ENCODE data around the gene SYNGR4.

The SYNGR4 gene

DNA sequence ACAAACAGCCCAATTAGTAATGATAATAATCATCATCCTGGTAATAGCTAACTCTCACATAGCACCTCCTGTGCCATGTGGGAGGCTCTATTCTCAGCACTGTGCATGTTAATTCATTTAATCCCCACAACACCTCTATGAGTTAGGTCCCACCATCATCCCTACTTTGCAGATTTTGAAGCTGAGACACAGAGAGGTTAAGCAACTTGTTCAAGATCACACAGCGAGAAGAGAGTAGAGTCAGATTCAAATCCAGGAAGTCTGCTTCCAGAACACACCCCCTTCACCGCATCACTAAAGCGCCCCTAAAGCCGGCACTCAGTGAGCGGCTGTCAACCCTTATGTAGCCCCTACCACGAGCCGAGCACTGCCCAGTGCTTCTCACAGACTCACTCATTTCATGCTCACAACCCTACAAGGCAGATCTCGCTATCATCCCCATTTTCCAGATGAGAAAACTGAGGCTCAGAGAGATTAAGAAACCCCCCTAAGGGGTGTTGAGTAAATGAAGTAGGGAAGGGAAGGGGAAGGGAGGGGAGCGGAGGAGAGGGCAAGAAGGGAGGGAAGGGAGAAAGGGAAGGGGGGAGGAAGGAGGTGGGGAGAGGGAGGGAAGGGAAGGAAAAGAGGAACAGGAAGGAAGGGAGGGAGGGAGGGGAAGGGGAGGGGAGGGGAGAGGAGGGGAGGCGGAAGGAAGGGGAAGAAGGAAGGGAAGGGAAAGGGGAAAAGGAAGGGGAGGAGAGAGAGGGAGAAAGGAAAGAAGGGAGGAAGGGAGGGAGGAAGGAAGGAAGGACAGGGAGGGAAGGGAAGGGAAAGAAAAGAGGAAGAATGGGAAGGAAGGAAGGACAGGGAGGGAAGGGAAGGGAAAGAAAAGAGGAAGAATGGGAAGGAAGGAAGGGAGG, 22.4 kb upstream of the SYNGR4 start:
- no peak for DNase-seq

DNA sequence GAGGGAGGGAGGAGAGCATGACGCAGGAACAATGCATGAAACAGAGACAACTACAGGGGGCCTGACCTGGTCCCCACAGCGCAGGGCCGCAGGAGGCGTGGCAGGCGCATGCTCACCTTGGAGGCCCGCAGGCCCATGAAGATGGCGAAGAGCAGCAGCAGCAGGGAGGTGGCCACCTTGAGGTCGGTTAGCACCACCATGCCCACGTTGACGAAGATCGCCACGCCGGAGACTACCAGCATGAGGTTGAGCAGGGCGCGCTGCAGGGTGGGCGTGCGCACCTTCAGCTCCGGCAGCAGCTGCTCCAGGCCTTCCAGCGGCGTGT, 21.8 kb upstream of the SYNGR4 start:
- no peak for DNase-seq

DNA sequence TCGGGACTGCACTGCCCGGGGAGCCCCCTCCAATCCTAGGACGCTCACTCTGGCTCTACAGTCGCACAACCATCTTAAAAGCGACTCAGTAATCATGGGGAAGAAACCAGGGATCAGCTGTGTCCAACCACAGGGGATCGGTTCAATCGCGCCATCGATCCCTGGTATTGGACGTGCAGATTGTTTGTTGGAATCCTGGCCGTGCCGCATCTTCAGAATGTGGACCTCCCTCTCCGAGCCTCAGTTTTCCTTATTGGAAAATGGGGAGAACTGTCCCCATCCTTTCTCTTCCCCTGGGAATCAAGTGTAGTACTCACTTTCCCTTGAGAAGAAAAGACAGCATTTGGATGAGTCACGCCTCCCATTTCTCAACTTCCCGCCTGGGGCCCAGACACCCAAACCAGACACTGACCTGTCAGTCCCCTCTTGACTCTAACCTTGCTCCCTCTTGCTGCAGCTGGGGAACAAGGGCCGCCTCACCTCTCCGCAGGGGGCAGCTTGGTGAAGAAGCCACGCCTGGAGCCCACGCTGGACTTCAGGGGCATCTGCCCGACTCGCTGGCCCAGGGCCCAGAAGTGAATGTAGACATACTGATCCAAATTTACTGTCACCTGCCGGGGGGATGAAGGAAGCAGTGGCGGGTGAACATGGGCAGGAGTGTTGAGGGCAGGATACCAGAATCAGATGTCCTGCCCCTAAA, 21.2 kb upstream of the SYNGR4 start:
- no peak for DNase-seq

DNA sequence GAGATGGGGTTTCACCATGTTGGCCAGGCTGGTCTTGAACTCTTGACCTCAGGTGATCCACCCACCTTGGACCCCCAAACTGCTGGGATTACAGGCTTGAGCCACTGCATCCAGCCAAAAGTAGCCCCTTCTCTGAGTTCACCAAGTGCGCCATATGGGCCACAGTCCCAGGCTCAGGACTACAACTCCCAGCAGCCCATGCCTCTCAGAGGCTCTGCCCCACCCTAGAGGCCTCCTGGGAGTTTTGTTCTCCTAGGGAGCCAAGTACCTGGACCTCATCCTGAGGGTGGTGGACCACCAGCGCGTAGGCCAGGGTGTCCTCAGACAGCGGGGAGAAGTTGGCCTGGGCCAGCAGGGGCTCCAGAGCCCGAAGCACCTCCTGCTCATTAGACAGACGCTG, 19.3 kb upstream of the SYNGR4 start:
- DNase-seq: no peak

DNA sequence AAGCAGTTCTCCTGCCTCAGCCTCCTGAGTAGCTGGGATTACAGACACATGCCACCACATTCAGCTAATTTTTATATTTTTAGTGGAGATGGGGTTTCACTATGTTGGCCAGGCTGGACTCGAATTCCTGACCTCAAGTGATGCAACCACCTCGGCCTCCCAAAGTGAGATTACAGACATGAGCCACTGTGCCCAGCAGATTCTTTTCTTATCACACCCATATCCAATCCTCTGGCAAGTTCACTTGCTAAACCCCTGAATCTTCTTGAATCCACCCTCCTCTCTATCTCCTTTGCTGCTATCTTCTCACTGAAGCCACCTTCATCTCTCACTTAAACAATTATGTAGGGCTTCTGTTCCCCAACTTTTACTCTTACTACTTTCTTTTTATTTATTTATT, 18.0 kb upstream of the SYNGR4 start:
- no peak for DNase-seq

DNA sequence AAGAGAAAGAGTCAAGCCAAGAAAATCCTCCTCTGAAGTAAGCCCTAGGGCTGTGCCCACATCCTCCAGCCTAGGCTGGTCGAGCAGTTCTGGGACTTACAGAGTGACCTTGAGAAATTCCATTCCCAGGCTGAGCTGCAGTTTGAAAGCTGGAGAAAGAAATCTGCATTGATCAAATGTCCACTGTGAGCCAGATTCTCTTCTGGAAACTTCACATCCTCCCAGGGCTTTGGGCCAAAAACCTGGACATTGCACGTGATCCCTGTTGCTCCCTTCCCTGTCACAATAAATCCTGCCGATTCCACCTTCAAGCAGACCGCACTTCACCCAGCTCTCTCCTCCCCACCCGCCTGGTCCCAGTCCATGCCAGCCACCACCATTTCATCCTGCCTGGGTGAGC, 16.1 kb upstream of the SYNGR4 start:
- DNase-seq: no peak

DNA sequence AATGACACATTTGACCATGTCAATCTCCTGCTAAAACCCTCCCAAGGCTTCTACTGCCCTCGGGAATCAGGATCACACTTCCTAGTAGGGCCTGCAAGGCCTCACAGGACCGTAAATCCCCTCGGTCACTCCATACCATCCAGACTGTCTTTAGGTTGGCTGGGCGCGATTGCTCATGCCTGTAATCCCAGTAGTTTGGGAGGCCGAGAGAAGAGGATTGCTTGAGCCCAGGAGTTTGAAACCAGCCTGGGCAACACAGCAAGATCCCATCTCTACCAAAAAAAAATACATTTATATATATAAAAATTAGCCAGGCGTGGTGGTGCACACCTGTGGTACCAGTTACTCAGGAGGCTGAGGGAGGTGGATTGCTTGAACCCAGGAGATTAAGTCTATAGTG, 15.4 kb upstream of the SYNGR4 start:
- no peak for DNase-seq

DNA sequence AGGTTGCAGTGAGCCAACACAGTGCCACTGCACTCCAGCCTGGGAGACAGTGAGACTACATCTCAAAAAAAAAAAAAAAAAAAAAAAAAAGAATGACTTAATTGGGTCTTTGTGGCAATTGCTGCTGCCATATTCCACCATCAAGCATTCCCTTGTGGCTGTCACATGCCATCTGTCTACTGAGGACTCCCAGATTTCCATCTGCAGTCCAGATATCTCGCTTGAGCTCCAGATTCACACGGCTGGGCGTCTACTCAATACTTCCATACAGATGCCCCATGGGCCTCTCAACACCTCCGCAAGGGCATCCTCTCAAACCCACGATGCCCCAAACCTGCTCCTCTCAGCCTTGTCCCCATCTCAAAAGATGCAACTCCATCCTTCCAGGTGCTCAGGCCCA, 13.3 kb upstream of the SYNGR4 start:
- no peak for DNase-seq

DNA sequence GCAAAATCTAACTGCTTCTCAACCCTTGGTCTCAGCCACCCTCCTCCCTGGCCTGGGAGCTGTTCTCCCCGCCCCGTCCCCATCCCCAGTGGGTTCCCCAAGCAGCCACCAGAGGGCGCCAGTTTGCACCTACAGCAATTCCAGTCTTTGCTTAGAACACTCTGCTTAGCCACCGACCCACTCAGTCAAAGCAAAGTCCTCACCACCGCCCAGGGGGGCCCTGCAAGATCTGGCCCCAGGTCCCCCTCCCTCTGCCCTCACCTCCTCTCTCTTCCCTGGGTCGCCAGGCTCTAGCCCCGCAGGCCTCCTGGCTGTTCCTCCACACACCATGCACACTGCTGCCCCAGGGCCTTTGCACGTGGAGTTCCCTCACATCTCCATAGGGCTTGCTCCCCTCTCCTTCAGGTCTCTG, 12.8 kb upstream of the SYNGR4 start:
- peak; percentile 50 for DNase-seq

DNA sequence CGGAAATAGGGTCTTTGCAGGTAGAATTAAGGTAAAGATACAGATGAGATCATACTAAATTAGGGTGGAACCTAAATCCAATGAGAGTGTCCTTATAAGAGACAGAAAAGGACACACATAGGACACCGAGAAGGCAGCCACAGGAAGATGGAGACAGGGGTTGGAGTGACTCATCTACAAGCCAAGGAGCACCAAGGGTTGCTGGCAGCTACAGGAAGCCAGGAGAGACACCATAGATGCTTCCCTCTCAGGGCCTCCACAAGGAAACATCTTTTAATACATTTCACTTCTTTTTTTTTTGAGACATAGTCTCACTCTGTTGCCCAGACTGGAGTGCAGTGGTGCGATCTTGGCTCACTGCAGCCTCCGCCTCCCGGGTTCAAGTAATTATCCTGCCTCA, 10.5 kb upstream of the SYNGR4 start:
- no peak for DNase-seq

DNA sequence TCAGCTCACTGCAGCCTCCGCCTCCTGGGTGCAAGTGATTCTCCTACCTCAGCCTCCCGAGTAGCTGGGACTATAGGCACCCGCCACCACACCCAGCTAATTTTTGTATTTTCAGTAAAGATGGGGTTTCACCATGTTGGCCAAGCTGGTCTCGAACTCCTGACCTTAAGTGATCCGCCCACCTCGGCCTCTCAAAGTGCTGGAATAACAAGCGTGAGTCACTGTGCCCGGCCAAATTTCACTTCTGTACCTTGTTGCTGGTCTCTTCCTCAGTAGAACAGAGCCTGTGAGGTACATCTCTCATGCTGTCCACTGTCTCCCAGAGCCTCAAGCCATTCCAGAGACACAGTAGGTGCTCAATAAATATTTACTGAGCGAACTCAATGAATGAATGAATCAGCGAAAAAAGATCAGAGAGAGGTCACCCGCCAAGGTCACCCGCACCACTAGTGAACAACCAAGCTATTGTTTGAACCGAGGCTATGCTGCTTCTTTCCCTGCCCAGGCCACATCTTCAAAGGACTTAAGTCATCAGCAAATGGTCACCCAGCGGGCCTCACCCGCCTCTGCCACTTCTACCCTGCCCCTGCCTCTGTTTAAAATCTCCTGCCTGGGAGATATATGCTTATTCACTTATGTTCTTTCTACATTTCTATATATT, 9.7 kb upstream of the SYNGR4 start:
- DNase-seq: no peak

DNA sequence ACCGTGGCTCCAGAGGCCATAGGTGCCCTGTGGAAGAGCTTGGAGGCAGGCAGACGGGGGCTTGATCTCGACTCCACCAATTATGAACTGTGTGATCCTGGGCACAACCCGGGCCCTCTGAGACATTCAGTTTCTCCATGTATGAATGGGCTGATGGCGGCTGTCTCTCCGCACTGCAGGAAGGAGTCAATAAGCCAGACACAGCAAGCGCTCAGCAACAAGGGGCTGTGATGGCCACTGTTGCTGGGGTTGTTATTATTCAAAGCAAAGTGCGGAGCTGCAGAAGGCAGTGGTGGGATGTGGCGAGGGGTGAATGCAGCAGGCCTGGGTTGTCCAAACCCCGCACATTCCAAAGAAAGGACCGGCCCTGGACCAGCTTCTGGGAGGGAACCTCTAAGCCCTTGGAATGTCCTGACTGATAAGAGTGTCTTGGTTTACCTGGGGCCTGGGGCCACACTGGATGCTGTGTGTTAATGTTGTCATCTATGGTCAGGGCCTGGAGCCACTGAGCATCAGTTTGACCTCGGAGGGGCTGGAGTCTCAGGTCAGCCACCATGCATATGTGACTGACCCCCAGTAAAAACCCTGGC, 8.7 kb upstream of the SYNGR4 start:
- DNase-seq: no peak

DNA sequence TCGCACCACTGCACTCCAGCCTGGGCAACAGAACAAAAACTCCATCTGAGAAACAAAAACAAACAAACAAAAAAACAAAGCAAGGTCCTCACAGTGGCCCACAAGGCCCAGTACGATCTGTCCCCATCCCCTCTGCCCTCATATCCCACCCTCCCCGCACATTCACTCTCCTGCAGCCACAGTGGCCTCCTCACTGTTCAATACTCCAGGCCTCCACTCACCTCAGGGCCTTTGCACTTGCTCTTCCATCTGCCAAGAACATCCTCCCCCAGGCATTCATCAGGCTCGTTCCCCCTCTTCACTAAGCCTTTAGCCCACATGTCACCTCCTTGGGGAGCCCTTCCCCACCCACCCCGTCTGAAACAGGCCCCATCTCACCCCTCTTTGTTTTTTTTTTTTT, 5.0 kb upstream of the SYNGR4 start:
- no peak for DNase-seq

DNA sequence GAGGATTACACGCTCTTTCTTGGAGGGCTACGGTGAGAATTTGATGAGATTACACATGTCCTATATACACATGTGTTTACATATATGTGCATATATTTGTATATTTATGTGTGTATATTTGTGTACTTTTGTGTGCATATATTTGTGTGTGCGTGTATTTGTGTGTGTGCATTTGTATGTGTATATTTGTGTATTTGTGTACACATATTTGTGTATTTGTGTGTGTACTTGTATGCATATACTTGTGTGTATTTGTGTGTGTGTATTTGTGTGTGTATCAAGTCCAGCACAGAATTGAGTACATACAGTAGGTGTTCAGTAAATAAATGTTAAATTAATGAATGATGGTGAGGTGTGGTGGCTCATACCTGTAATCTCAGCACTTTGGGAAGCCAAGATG, 2.3 kb upstream of the SYNGR4 start:
- no peak for DNase-seq

DNA sequence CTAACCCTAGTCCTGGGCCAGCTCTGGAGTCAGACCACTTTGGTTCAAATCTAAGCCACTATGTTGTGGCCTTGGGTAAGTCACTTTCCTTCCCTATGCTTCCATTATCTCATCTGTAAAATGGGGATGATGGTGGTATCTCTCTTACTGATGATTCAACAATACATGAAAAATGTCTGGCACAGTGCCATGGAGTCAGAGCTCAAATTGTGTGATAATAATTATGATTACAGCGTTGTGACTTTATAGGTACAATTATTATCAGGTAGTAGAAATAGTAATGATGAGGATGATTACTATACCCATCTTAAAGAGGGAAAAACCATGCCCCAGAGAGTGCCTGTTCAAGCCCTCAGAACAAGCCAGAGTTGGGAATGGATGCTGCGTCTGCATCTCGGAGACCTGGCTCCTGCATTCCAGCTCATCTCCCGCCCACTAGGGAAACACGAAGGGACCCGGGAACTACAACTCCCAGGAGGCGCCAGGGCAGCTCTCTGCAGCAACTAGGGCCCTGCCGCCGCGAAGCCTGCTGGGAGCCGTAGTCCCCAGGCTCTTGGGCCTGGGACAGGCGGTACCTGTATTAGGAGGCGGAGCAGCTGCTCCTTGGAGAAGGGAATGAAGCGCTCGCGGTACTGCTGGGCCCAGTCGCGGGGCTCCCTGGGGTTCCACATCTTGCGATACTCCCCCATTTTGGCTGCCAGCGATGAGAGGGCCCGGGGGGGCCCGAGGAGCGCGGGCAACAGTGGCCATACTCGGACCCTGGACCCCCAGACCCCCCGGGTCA, 1.3 kb upstream of the SYNGR4 start:
- peak; percentile 96 for DNase-seq

DNA sequence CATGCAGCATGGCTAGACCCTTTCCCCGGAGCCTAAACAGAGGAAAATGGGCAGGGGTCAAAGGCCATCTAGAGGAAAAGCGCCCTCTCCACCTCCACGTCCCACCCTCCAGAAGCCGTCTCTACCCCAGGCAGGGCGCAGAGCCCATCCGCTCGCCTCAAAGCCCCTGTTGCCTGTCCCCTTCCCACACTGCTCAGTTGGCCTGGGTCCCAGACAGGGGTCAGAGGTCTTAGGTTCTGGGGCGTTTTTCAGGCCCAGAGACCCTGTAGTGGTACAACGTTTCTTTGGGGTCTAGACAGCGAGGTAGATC, 712 bp upstream of the SYNGR4 start:
- no peak for DNase-seq

DNA sequence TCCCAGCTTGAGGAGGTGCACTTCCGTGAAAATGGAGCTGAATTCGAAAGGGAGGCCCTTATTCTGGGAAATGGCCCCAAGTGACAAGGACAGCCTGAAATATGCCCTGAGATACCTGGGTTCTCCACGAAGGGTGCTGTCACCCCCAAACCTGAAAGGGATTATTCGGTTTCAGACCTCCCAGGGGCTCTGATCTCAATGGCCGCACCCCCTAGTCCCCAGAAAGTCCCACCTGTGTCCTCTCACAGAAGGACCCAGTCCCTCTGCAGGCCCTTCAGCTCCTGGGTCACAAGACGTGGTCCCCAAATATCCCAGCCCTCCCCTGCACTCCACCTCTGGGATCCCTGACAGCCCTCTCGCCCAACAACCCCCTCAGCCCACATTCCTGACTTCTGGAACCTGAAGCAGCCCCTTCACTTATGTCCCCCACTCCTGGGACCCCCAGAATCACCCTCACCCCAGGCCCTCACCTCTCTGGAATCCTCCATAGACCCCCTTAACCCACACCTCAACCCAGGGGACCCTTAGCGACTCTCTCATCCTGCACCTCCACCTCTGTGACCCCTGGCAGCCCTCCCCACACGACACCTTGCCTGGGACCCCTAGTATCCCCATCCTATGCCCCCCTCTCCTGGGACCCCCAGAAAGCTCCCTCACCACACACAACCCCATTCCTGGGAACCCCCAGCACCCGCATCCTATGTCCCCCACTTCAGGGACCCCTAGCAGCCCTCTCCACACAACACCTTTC, 606 bp downstream of the SYNGR4 start:
- DNase-seq: no peak

DNA sequence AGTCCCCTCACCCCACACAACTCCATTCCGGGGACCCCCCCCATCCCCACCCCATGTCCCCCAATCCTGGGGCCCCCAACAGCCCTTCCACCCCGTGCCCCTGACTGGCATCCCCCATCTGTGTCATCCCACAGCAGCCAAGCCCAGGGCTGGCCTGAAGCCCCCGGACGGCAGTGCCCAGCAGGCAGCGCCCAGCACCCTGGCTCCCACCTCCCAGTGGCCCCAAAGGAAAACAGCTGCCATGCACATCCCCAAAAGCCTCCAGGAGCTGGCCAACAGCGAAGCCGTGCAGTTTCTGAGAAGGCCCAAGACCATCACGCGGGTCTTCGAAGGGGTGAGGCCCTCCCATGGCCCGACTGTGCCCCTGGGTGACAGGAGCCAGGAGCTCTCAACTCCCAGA, 1.4 kb downstream of the SYNGR4 start:
- no peak for DNase-seq

DNA sequence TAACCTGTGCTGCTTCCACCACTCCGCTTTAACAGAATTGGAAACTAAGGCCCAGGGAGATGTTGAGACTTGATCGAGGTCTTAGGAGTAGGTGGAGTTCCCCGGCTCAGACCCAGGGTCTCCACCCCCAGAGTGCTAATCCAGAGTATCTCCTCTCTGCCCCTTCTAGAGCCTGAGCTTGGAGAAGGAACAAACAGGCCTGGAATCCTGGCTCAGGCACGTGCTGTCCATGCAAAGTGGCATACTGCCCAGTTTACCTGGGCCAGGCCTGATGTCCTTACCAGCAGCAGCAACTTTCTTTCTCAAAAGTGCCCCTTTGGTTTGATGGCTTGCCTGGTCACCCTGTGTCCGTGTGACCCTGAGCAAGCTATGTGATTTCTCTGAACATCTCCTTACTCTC, 3.7 kb downstream of the SYNGR4 start:
- DNase-seq: no peak

DNA sequence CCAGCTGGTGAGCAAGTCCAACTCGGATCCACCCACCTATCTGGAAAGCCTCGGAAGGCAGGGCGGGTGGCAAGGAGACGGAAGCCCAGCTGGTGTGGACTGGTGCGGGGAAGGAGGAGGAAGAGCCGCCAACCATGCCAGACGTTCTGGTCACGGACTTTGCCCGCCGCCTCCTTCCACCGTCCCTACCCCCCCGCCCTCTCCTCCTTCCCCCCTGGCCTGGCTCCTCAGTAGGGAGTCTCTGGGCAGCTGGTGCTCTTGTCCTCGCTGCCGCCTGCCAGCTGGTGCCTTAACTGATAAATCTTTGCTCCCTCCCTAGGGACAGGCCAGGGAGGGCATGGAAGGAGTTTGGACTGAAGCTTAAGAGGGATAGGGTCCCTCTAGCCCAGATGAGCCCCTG, 4.8 kb downstream of the SYNGR4 start:
- peak; percentile 15 for DNase-seq

DNA sequence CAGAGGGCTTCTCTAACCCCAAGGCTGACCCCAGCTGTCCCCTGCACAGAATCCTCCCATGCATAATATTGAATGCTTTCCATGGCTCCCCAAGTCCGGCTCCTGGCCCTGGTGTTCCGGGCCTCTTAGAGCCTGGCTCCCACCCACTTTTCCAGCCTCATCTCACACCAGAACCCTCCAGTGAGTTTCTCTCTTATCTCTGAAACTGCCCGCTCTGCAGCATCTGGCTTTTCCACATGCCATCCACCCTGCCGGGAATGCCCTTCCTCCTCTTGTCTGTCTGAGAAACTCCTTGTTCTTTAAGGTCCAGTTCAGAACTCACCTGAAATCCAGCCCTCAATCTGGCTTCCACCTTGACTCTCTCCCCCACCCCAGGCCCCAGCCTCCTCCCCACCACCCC, 6.8 kb downstream of the SYNGR4 start:
- no peak for DNase-seq

DNA sequence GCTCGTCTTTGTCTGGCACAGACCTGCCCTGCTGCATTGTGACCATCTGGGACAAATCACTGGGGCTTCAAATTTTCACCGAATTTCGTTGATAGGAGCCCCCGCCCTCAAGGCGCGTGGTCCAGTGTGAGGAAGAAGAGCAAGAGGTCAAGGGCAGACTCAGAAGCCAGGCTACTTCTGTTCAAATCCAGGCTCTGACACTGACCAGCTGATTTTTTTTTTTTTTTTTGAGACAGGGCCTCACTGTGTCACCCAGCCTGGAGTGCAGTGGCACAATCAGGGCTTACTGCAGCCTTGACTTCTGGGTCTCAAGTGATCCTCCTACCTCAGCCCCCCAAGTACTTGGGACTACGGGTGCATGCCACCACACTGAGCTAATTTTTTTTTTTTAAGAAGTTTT, 7.2 kb downstream of the SYNGR4 start:
- no peak for DNase-seq

Measured in NCI-H774 (cell line).